ENCODE measurements around the gene PSTPIP2. TPM values are rescaled to one million over a fixed set of nuclear protein-coding genes. Genes with fewer than 3 reads are reported as not detected.

PSTPIP2 gene
- total and polyA plus RNA-seq, 9 of the 15 experiments (the other 6 are each of a cell fraction or from before 2014, with no cell fraction given), result 14.0 to 45.7 (median 27.1) TPM

GRCh38 chr18:46008531-46008930 is 63.5 kb downstream of the PSTPIP2 start:
- peaks cover 33% of the 10 kb centered on the region; the same call in 2 of the 3 replicates for H3K36me3 ChIP-seq (ENCODE audit: control insufficient read depth, insufficient read depth, low read length)
- no peak for FAIRE-seq
- H3K27ac ChIP-seq (ENCODE audit: extremely low read depth, low read depth, low read length), result no peak overlapping the region
- 96% methylated on average over 8 of the region's 8 CpGs for WGBS (ENCODE audit: insufficient coverage, low coverage, missing lambda C conversion rate)
- H3K9me3 ChIP-seq (replicated peaks; ENCODE audit: control insufficient read depth, insufficient read depth, low read depth, low read length), result no peaks in the 10 kb centered on the region
- no peak for ATAC-seq
- no peaks in the 10 kb centered on the region for H3K27me3 ChIP-seq (ENCODE audit: control insufficient read depth in 2 of 2, insufficient read depth in 2 of 2, low read length in 2 of 2)
- no peak overlapping the region for H3K9ac ChIP-seq (ENCODE audit: insufficient read depth in 1 of 2, low read depth in 2 of 2, low read length in 2 of 2)
- intact Hi-C loops (cut with micrococcal nuclease) (no loop called here), in situ Hi-C loops (cut with MboI) (no loop called here)
- ChIA-PET CTCF (ENCODE audit: low intra/inter-chr PET ratio) (no interaction called here), POLR2A (no interaction called here)
- no peak overlapping the region for H2AFZ ChIP-seq (ENCODE audit: low read depth, low read length)
- H3K4me3 ChIP-seq, result no peak overlapping the region
- DNase-seq (ENCODE audit: extremely low read depth in 1 of 4, low spot score in 3 of 4), result no peak
- no peaks in the 10 kb centered on the region for H4K20me1 ChIP-seq (replicated peaks; ENCODE audit: control insufficient read depth, insufficient read depth, low read length)
- H3K79me2 ChIP-seq (ENCODE audit: control insufficient read depth, insufficient read depth, low read length), result no peaks in the 10 kb centered on the region
- BruUV-seq (replicated peaks), result no TSS peak
- H3K9me1 ChIP-seq (ENCODE audit: control insufficient read depth, insufficient read depth, low read length), result no peaks in the 10 kb centered on the region
- H3K4me2 ChIP-seq (ENCODE audit: insufficient read depth, low read length), result no peak overlapping the region
- peaks cover 0 to 5% of the 10 kb centered on the region in 2 experiments; a peak in 2 of 5 replicates for H3K4me1 ChIP-seq (replicated peaks in 1 of 2; ENCODE audit: control insufficient read depth in 2 of 2, insufficient read depth in 2 of 2, low read length in 2 of 2)
- TF ChIP-seq PCBP2 (IDR thresholded peaks at IDR 0.05; ENCODE audit: low read depth, low read length, poor library complexity, severe bottlenecking) (no peak), FOS (IDR thresholded peaks at IDR 0.05; ENCODE audit: extremely low read depth, insufficient read length) (no peak), ZNF253 (CRISPR knock-in tag; conservative IDR thresholded peaks at IDR 0.05) (no peak), GABPB2 (CRISPR knock-in tag; conservative IDR thresholded peaks at IDR 0.05) (no peak), ZNF696 (CRISPR knock-in tag; conservative IDR thresholded peaks at IDR 0.05) (no peak), ZNF280A (IDR thresholded peaks at IDR 0.05; ENCODE audit: low read depth, partially characterized antibody) (no peak), ETV6 (IDR thresholded peaks at IDR 0.05; ENCODE audit: borderline replicate concordance in 1 of 2, low read depth in 2 of 2, low read length in 1 of 2) (no peak), ETV6 (CRISPR knock-in tag; IDR thresholded peaks at IDR 0.05; ENCODE audit: borderline replicate concordance) (no peak), ZZZ3 (IDR thresholded peaks at IDR 0.05) (no peak), NKRF (IDR thresholded peaks at IDR 0.05; ENCODE audit: borderline replicate concordance) (no peak), CEBPB (tag; IDR thresholded peaks at IDR 0.05) (no peak), ZNF655 (CRISPR knock-in tag; IDR thresholded peaks at IDR 0.05) (no peak), CLOCK (CRISPR knock-in tag; IDR thresholded peaks at IDR 0.05; ENCODE audit: borderline replicate concordance) (no peak)
